HepG2 (cell line): ENCODE measurements around the gene TBCCD1. TPM values are rescaled to one million over a fixed set of nuclear protein-coding genes. Genes with fewer than 3 reads are reported as not detected.

Experiments used
- ARHGAP35 ChIP-seq: sonication (generic); formaldehyde crosslinking; IDR thresholded peaks from 2 replicates; pipeline ENCODE4 v1.9.0; 2022; ENCODE audit warnings: mild to moderate bottlenecking, inconsistent platforms, moderate library complexity, missing genetic modification reagents, borderline replicate concordance
- DMTF1 ChIP-seq: sonication (generic); formaldehyde crosslinking; IDR thresholded peaks from 2 replicates; pipeline ENCODE4 v1.4.0; 2020; ENCODE audit warnings: mild to moderate bottlenecking, missing genetic modification reagents
- ELF4 ChIP-seq: sonication (generic); formaldehyde crosslinking; IDR thresholded peaks from 2 replicates; pipeline ENCODE4 v1.5.0; 2020; ENCODE audit warnings: missing genetic modification reagents, mild to moderate bottlenecking, moderate library complexity, borderline replicate concordance
- HNF4G ChIP-seq, 2 experiments: sonication (generic) in 1 of 2; formaldehyde crosslinking in 1 of 2; IDR thresholded peaks; 2 replicates each; pipeline versions ENCODE4 v1.4.0 to v1.6.1; 2011 to 2020; ENCODE audit warnings: borderline replicate concordance in 2 of 2, low read depth in 2 of 2, mild to moderate bottlenecking in 2 of 2, low read length in 1 of 2, missing genetic modification reagents in 1 of 2, moderate library complexity in 1 of 2
- HOXD1 ChIP-seq: sonication (generic); formaldehyde crosslinking; IDR thresholded peaks from 2 replicates; pipeline ENCODE4 v1.5.0; 2020; ENCODE audit warnings: missing genetic modification reagents
- MAX ChIP-seq: IDR thresholded peaks from 2 replicates; pipeline ENCODE4 v1.6.1; 2012; ENCODE audit warnings: inconsistent platforms
- MEIS2 ChIP-seq: sonication (generic); formaldehyde crosslinking; IDR thresholded peaks from 2 replicates; pipeline ENCODE4 v1.9.0; 2021; ENCODE audit warnings: mild to moderate bottlenecking, missing genetic modification reagents
- PRDM4 ChIP-seq: sonication (generic); formaldehyde crosslinking; IDR thresholded peaks from 2 replicates; pipeline ENCODE4 v1.9.0; 2021; ENCODE audit warnings: missing genetic modification reagents, borderline replicate concordance
- PRMT3 ChIP-seq: sonication (generic); formaldehyde crosslinking; IDR thresholded peaks from 2 replicates; pipeline ENCODE4 v1.8.1; 2022; ENCODE audit warnings: low read depth, mild to moderate bottlenecking, moderate library complexity, missing genetic modification reagents, borderline replicate concordance
- SAP130 ChIP-seq: IDR thresholded peaks from 2 replicates; pipeline ENCODE4 v1.6.1; 2016; ENCODE audit warnings: low read depth
- SOX6 ChIP-seq, 2 experiments: fragments of 450-650 bp in 1 of 2; sonication (generic) in 1 of 2; formaldehyde crosslinking in 1 of 2; IDR thresholded peaks; 2 replicates each; pipeline versions ENCODE4 v1.4.0 to v1.6.1; 2017 to 2020; ENCODE audit warnings: antibody characterized with exemption in 1 of 2, mild to moderate bottlenecking in 1 of 2, missing genetic modification reagents in 1 of 2
- SP5 ChIP-seq: IDR thresholded peaks from 2 replicates; pipeline ENCODE4 v1.6.1; 2016; ENCODE audit warnings: low read depth, borderline replicate concordance
- TCF7 ChIP-seq: sonication (generic); IDR thresholded peaks from 2 replicates; pipeline ENCODE4 v1.6.1; 2016; ENCODE audit warnings: antibody characterized with exemption, low read depth
- TERF1 ChIP-seq: sonication (generic); formaldehyde crosslinking; IDR thresholded peaks from 2 replicates; pipeline ENCODE4 v1.8.0; 2022; ENCODE audit warnings: mild to moderate bottlenecking, missing genetic modification reagents, moderate library complexity
- ZFP62 ChIP-seq: sonication (generic); formaldehyde crosslinking; IDR thresholded peaks from 2 replicates; pipeline ENCODE4 v1.4.0; 2020; ENCODE audit warnings: missing genetic modification reagents
- ZNF12 ChIP-seq: sonication (generic); formaldehyde crosslinking; IDR thresholded peaks from 2 replicates; pipeline ENCODE4 v1.5.0; 2020; ENCODE audit warnings: missing genetic modification reagents
- ZNF160 ChIP-seq: sonication (generic); formaldehyde crosslinking; IDR thresholded peaks from 2 replicates; pipeline ENCODE4 v1.8.0; 2022; ENCODE audit warnings: mild to moderate bottlenecking, inconsistent platforms, missing genetic modification reagents
- ZNF513 ChIP-seq: sonication (generic); formaldehyde crosslinking; conservative IDR thresholded peaks from 2 replicates; pipeline ENCODE4 v1.5.0; 2020; ENCODE audit warnings: missing genetic modification reagents
- ZNF619 ChIP-seq: sonication (generic); formaldehyde crosslinking; IDR thresholded peaks from 2 replicates; pipeline ENCODE4 v1.4.0; 2020; ENCODE audit warnings: mild to moderate bottlenecking, missing genetic modification reagents
- ZNF710 ChIP-seq: sonication (generic); formaldehyde crosslinking; IDR thresholded peaks from 2 replicates; pipeline ENCODE4 v1.5.0; 2020; ENCODE audit warnings: mild to moderate bottlenecking, missing genetic modification reagents, borderline replicate concordance
- ZNF746 ChIP-seq: sonication (generic); formaldehyde crosslinking; IDR thresholded peaks from 2 replicates; pipeline ENCODE4 v1.8.0; 2022; ENCODE audit warnings: mild to moderate bottlenecking, missing genetic modification reagents
- polyA plus RNA-seq, 8 experiments: library from polyadenylated mRNA; depleted of rRNA in 3 of 8; stranded (reverse) in 7 of 8; unstranded in 1 of 8; fragments of >200 nt; fragmentation: Illumina TruSeq in 4 of 8; extraction: Trizol in 4 of 8; gene quantifications; 2 replicates each; pipeline versions ENCODE4 v1.2.1 to v1.2.3, GENCODE V29; 2011 to 2016; ENCODE audit warnings: low read depth in 4 of 8, missing spikeins in 1 of 8, mixed read lengths in 1 of 8; ENCODE audit not compliant: insufficient read depth in 1 of 8
- total RNA-seq, 5 experiments: library from RNA; depleted of rRNA; stranded (reverse); fragments of >200 nt; fragmentation: Illumina TruSeq; extraction: Trizol; gene quantifications; 2 replicates each; pipeline ENCODE4 v1.2.3, GENCODE V29; 2016; ENCODE audit warnings: low read depth in 1 of 5

The TBCCD1 gene
- total and polyA plus RNA-seq, 2 of the 13 experiments (the other 11 are each of a cell fraction or from before 2014, with no cell fraction given), result 13.6 to 16.2 TPM

- TF ChIP-seq HOXD1 (CRISPR knock-in tag), result no peak
- TF ChIP-seq ZFP62 (CRISPR knock-in tag), result no peak
- peak; percentile 15; the same call in 1 of the 2 replicates for TF ChIP-seq ZNF160
- no peak for TF ChIP-seq HNF4G (IDR thresholded peaks at IDR 0.05; ENCODE audit: borderline replicate concordance, low read depth, low read length)
- no peak for TF ChIP-seq HNF4G (CRISPR knock-in tag; IDR thresholded peaks at IDR 0.05; ENCODE audit: borderline replicate concordance, low read depth)
- TF ChIP-seq ZNF619 (CRISPR knock-in tag), result no peak
- TF ChIP-seq MEIS2 (CRISPR knock-in tag), result no peak
- TF ChIP-seq SP5 (CRISPR knock-in tag), result no peak
- no peak for TF ChIP-seq SAP130 (CRISPR knock-in tag)
- TF ChIP-seq ELF4, result no peak
- TF ChIP-seq ZNF746 (CRISPR knock-in tag), result no peak
- TF ChIP-seq TCF7, result no peak
- no peak for TF ChIP-seq ZNF710
- no peak for TF ChIP-seq ARHGAP35
- TF ChIP-seq ZNF513 (CRISPR knock-in tag), result no peak
- TF ChIP-seq PRMT3 (CRISPR knock-in tag), result no peak
- TF ChIP-seq SOX6 (IDR thresholded peaks at IDR 0.05), result no peak
- no peak for TF ChIP-seq SOX6 (CRISPR knock-in tag; IDR thresholded peaks at IDR 0.05)
- no peak for TF ChIP-seq DMTF1 (CRISPR knock-in tag)
- TF ChIP-seq TERF1 (CRISPR knock-in tag), result no peak
- TF ChIP-seq PRDM4, result no peak
- no peak for TF ChIP-seq ZNF12 (CRISPR knock-in tag)
- TF ChIP-seq MAX, result no peak
These were observed 47.1 kb upstream of the TBCCD1 start (continued) for GRCh38 chr3:186614266-186614596.
